22Rv1 (cell line): ENCODE data around the gene IQCK.

Experiments
- H3K27ac ChIP-seq: fragments of 450-650 bp; 2 replicates; pipeline ENCODE4 v1.5.1; 2017
- CTCF ChIP-seq: fragments of 450-650 bp; IDR thresholded peaks from 2 replicates; pipeline ENCODE4 v1.5.1; 2017; ENCODE audit warnings: mild to moderate bottlenecking
- ZFX ChIP-seq: fragments of 450-650 bp; IDR thresholded peaks from 2 replicates; pipeline ENCODE4 v1.6.1; 2017; ENCODE audit warnings: antibody characterized with exemption, borderline replicate concordance

Gene IQCK

GRCh38 chr16:19850131-19850817 lies 132.2 kb downstream of the IQCK start:
- no peak for TF ChIP-seq ZFX
- TF ChIP-seq CTCF, result no peak
- H3K27ac ChIP-seq, result no peak overlapping the region

GRCh38 chr16:19851476-19851875 lies 133.4 kb downstream of the IQCK start:
- H3K27ac ChIP-seq, result no peak overlapping the region
- no peak for TF ChIP-seq ZFX
- TF ChIP-seq CTCF, result no peak

GRCh38 chr16:19853132-19853741 lies 135.2 kb downstream of the IQCK start:
- H3K27ac ChIP-seq, result no peak overlapping the region
- TF ChIP-seq CTCF (no peak), ZFX (no peak)

GRCh38 chr16:19853742-19854542 lies 135.9 kb downstream of the IQCK start:
- no peak overlapping the region for H3K27ac ChIP-seq

GRCh38 chr16:19854543-19854876 lies 136.4 kb downstream of the IQCK start:
- H3K27ac ChIP-seq, result no peak overlapping the region
- TF ChIP-seq CTCF (no peak), ZFX (no peak)

More at GRCh38 chr16:19853742-19854542, 135.9 kb downstream of the IQCK start:
- TF ChIP-seq CTCF, result no peak
- no peak for TF ChIP-seq ZFX

- no peak overlapping the region for H3K27ac ChIP-seq
- no peak for TF ChIP-seq ZFX
- no peak for TF ChIP-seq CTCF
Observed at GRCh38 chr16:19856120-19856519, 138.0 kb downstream of the IQCK start.
